Body of pancreas (tissue), 4 donors: ENCODE data around the gene TRIM17.

Experiments
- CTCF ChIP-seq, 7 experiments: fragments of 450-650 bp in 4 of 7; fragments of 200-600 bp in 3 of 7; sonication (generic) in 3 of 7; IDR thresholded peaks; one replicate each; pipeline ENCODE4 v1.5.1; 2016 to 2019; ENCODE audit warnings: antibody characterized with exemption in 7 of 7
- POLR2A ChIP-seq, 3 donors: fragments of 450-650 bp; IDR thresholded peaks; one replicate each; pipeline ENCODE4 v1.6.1; 2016; ENCODE audit warnings: antibody characterized with exemption in 3 of 3, mild to moderate bottlenecking in 2 of 3

- TF ChIP-seq POLR2A (IDR thresholded peaks at IDR 0.05) (no peak), CTCF (IDR thresholded peaks at IDR 0.05) (no peak)
Observed at GRCh38 chr1:228404107-228404720, 12.4 kb downstream of the TRIM17 start.
